Endothelial cell of umbilical vein (primary cell): Measurements from ENCODE around the gene HDAC4. TPM values are rescaled to one million over a fixed set of nuclear protein-coding genes. Genes with fewer than 3 reads are reported as not detected.

Experiments
- BruUV-seq: library from RNA; stranded (reverse); fragments of 400-500 nt; replicated peaks from 2 replicates; lab custom pipeline; 2021; lab: Mats Ljungman, UMichigan
- CTCF ChIA-PET: fragments of 300-600, 350-600 bp; sonication (Branson Sonifier 250); formaldehyde crosslinking; loops from one replicate; lab custom pipeline; 2021; ENCODE audit warnings: antibody characterized with exemption, inconsistent platforms; lab: Charles Lee
- POLR2A ChIA-PET: fragments of 300-600, 350-600 bp; sonication (Branson Sonifier 250); formaldehyde crosslinking; loops from one replicate; lab custom pipeline; 2021; ENCODE audit warnings: antibody characterized with exemption, inconsistent platforms; lab: Charles Lee
- DNase-seq: peaks from one replicate; pipeline ENCODE4 v3.0.0-alpha.2; 2011; ENCODE audit warnings: low read depth, low spot score
- FAIRE-seq: peaks from 2 replicates; lab custom pipeline; 2011; peaks lifted over from hg19 to GRCh38; lab: Jason Lieb, UNC
- H2AFZ ChIP-seq: 2 replicates; pipeline ENCODE4 v1.6.0; 2012; ENCODE audit warnings: low read depth, low read length, control low read depth, inconsistent platforms
- H3K27ac ChIP-seq: 2 replicates; pipeline ENCODE4 v1.5.1; 2011; ENCODE audit warnings: low read depth, mild to moderate bottlenecking, control low read depth, low read length, moderate library complexity; ENCODE audit not compliant: insufficient read depth
- H3K27me3 ChIP-seq, 2 experiments: 2 replicates each; pipeline versions ENCODE4 v1.6.0 to v1.6.1; 2011; ENCODE audit warnings: low read length in 2 of 2, mixed read lengths in 1 of 2; ENCODE audit not compliant: control insufficient read depth in 2 of 2, insufficient read depth in 2 of 2
- H3K36me3 ChIP-seq, 2 experiments: 2 replicates in 1 of 2; 3 replicates in 1 of 2; pipeline ENCODE4 v1.5.1; 2011; ENCODE audit warnings: low read length in 2 of 2, mild to moderate bottlenecking in 1 of 2, moderate library complexity in 1 of 2; ENCODE audit not compliant: control insufficient read depth in 2 of 2, insufficient read depth in 2 of 2; ENCODE audit errors: extremely low read depth in 1 of 2
- H3K4me1 ChIP-seq: 3 replicates; pipeline ENCODE4 v1.5.1; 2011; ENCODE audit warnings: mild to moderate bottlenecking, low read length; ENCODE audit not compliant: control insufficient read depth, insufficient read depth; ENCODE audit errors: extremely low read depth
- H3K4me2 ChIP-seq: 2 replicates; pipeline ENCODE4 v1.6.1; 2011; ENCODE audit warnings: low read length, control low read depth, mixed read lengths; ENCODE audit not compliant: insufficient read depth
- H3K4me3 ChIP-seq, 3 experiments: fragments of 200-600 bp in 1 of 3; sonication (generic), shearing (Covaris generic) in 1 of 3; replicated peaks in 1 of 3; 2 replicates each; pipeline ENCODE4 v1.5.1; 2011 to 2016; ENCODE audit warnings: control low read depth in 3 of 3, low read length in 3 of 3, mild to moderate bottlenecking in 2 of 3, inconsistent platforms in 1 of 3, low read depth in 1 of 3, moderate library complexity in 1 of 3; ENCODE audit not compliant: insufficient read depth in 1 of 3
- H3K79me2 ChIP-seq: 2 replicates; pipeline ENCODE4 v1.6.0; 2012; ENCODE audit warnings: low read length, inconsistent platforms; ENCODE audit not compliant: control insufficient read depth, insufficient read depth
- H3K9ac ChIP-seq: replicated peaks from 2 replicates; pipeline ENCODE3; 2011; ENCODE audit warnings: low read length, control low read depth; ENCODE audit not compliant: insufficient read depth; ENCODE audit errors: extremely low read depth
- H3K9me1 ChIP-seq: replicated peaks from 3 replicates; pipeline ENCODE4 v1.6.0; 2011; ENCODE audit warnings: mild to moderate bottlenecking, low read length; ENCODE audit not compliant: control insufficient read depth, insufficient read depth; ENCODE audit errors: extremely low read depth
- H3K9me3 ChIP-seq: replicated peaks from 2 replicates; pipeline ENCODE4 v1.5.1; 2012; ENCODE audit warnings: low read length, inconsistent platforms; ENCODE audit not compliant: control insufficient read depth, insufficient read depth
- H4K20me1 ChIP-seq: replicated peaks from 2 replicates; pipeline ENCODE3; 2011; ENCODE audit warnings: mild to moderate bottlenecking, low read length; ENCODE audit not compliant: control insufficient read depth, insufficient read depth; ENCODE audit errors: extremely low read depth
- EZH2 ChIP-seq: IDR thresholded peaks from 2 replicates; pipeline ENCODE4 v1.6.1; 2012; ENCODE audit warnings: borderline replicate concordance, low read depth, mild to moderate bottlenecking, moderate library complexity, low read length, inconsistent platforms; ENCODE audit not compliant: severe bottlenecking
- POLR2A ChIP-seq: IDR thresholded peaks from 2 replicates; pipeline ENCODE4 v1.6.1; 2012; ENCODE audit warnings: low read depth, mild to moderate bottlenecking, control low read depth, low read length
- POLR2AphosphoS5 ChIP-seq: IDR thresholded peaks from 2 replicates; pipeline ENCODE4 v1.6.1; 2012; ENCODE audit warnings: low read depth, mild to moderate bottlenecking, control low read depth, low read length, moderate library complexity; ENCODE audit not compliant: insufficient read depth
- dilution Hi-C: fragments of 300-500 bp; cut with MboI; formaldehyde crosslinking; loops from one replicate; pipeline ENCODE4 v1.15.0; 2019; ENCODE audit warnings: low sequenced_read_pairs; ENCODE audit not compliant: extremely low pct_ligation_motif_present
- intact Hi-C: fragments of 100-400 bp; cut with micrococcal nuclease; formaldehyde crosslinking; loops from one replicate; pipeline ENCODE4 v1.10.0; 2022
- polyA plus RNA-seq, 4 experiments: library from polyadenylated mRNA; depleted of rRNA in 3 of 4; stranded (reverse) in 3 of 4; unstranded in 1 of 4; fragments of >200 nt; gene quantifications; 2 replicates each; pipeline versions ENCODE4 v1.2.1 to v1.2.3, GENCODE V29; 2011 to 2012; ENCODE audit warnings: missing spikeins in 1 of 4
- total RNA-seq: library from RNA; stranded (reverse); gene quantifications from 2 replicates; pipeline ENCODE4 v1.2.3, GENCODE V29; 2021
- TF ChIP-seq, protein P1 (sequence below), 2 donors: IDR thresholded peaks; 1 replicate in 1 of 2; 2 replicates in 1 of 2; pipeline ENCODE4 v1.5.1; 2011; ENCODE audit warnings: low read length in 2 of 2, mild to moderate bottlenecking in 2 of 2, moderate library complexity in 2 of 2, control low read depth in 1 of 2, inconsistent platforms in 1 of 2, low read depth in 1 of 2; ENCODE audit not compliant: insufficient read depth in 1 of 2; ENCODE audit errors: extremely low read depth in 1 of 2

HDAC4 gene
- total and polyA plus RNA-seq, 2 donors (not counting 3 experiments of a cell fraction or from before 2014, with no cell fraction given) = 13.4 to 33.0 TPM

DNA sequence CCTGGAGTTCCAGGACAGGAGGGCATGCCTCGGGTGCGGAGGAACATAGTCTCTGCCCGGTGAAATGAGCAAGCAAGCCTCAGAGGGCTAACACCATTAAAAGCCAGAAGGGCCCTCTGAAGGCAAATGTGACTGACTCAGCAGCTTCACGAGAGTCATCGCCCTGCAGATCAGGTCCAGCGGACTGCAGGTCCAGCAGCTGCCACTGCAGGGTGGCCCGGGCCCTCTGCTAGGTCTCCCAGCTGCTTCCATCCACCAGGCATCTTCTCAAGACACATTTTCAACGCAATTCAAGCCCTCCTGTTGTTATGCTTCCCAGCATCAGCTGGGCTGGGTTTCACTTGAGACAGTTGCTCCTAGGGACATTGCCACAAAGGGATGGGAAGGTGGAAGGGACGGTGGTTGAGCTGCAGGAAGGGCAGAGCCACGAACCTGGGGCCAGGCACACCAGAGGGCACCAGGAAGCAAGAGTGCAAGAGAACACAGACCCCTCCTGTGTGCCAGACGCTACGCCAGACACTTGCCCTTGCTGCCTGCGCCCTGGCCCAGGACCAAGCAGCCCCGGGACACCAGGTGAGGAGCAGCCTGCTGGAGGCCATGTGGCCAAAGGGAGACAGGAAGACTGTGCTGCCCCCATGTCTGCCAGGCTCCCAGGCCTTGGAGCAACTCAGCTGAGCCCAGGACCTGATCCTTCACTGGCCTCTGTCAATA is 173.0 kb downstream of the HDAC4 start:
- DNase-seq (no peak), FAIRE-seq (no peak)
- H3K9ac ChIP-seq = no peak overlapping the region
- intact Hi-C loops = no loop called here
- H3K4me2 ChIP-seq = no peak overlapping the region
- no peaks in the 10 kb centered on the region for H3K4me1 ChIP-seq
- TF ChIP-seq EZH2 = no peak
- H3K27ac ChIP-seq = no peak overlapping the region
- CTCF ChIA-PET = no interaction called here
- H3K79me2 ChIP-seq = no peaks in the 10 kb centered on the region
- no peaks in the 10 kb centered on the region for H3K9me1 ChIP-seq
- no TSS peak for BruUV-seq
- no peaks in the 10 kb centered on the region for H3K27me3 ChIP-seq
- dilution Hi-C loops = no loop called here
- POLR2A ChIA-PET = no interaction called here
- no peaks in the 10 kb centered on the region for H4K20me1 ChIP-seq
- H3K9me3 ChIP-seq = no peaks in the 10 kb centered on the region
- no peak overlapping the region for H2AFZ ChIP-seq
- H3K36me3 ChIP-seq = no peaks in the 10 kb centered on the region
- no peak overlapping the region for H3K4me3 ChIP-seq

DNA sequence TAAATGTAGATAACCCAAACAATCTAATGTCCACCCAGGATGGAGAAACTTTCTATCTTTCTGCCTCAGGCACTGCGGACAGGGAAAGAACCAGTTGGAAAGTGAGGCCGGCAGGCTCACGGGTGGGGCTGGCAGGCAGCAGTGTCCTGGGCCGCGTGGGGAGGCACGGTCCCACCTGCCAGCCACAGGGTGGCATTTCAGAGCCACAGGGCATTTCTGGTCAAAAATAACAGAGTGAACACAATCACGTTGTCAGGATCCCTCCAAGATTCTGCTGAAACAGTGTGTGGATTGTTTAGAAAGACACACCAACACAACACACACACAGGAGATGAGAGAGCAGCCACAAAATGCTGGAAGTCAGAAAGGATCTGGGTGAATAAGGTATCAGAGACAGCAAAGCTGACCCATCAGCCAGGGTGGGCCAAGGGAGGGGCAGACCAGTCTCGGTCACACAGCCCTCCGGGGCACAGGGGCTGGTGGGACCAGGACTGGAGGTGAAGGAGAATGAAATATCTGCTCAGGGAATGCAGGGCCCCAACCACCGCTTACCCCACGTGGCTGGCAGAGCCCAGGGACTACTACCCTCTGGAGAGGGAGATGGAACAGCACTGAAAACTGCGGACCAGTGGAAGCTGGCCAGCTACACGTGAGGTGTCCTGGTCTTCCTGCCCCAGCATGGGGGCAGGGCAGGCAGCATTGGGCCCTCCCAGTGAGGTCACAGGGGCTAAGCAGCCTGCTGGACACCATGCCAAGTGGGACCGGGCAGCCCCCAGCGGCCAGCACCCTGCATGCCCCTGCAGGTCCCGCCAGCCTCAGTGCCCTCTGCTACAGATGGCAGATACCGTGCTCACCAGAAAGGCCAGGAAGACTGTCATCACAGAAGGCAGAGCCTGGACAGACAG is 173.9 kb downstream of the HDAC4 start:
- FAIRE-seq = no peak
- Histone ChIP-seq H3K9me3 (no peaks in the 10 kb centered on the region), H3K27me3 (no peaks in the 10 kb centered on the region), H3K4me1 (no peaks in the 10 kb centered on the region), H3K4me3 (no peak overlapping the region), H3K4me2 (no peak overlapping the region), H3K9me1 (no peaks in the 10 kb centered on the region), H3K9ac (no peak overlapping the region), H3K79me2 (no peaks in the 10 kb centered on the region), H4K20me1 (peaks cover 2% of the 10 kb centered on the region), H3K27ac (no peak overlapping the region), H3K36me3 (no peaks in the 10 kb centered on the region), H2AFZ (no peak overlapping the region)
- no TSS peak for BruUV-seq
- ChIA-PET CTCF (no interaction called here), POLR2A (no interaction called here)
- DNase-seq = no peak
- dilution Hi-C loops (no loop called here), intact Hi-C loops (no loop called here)
- TF ChIP-seq, protein P1, sequence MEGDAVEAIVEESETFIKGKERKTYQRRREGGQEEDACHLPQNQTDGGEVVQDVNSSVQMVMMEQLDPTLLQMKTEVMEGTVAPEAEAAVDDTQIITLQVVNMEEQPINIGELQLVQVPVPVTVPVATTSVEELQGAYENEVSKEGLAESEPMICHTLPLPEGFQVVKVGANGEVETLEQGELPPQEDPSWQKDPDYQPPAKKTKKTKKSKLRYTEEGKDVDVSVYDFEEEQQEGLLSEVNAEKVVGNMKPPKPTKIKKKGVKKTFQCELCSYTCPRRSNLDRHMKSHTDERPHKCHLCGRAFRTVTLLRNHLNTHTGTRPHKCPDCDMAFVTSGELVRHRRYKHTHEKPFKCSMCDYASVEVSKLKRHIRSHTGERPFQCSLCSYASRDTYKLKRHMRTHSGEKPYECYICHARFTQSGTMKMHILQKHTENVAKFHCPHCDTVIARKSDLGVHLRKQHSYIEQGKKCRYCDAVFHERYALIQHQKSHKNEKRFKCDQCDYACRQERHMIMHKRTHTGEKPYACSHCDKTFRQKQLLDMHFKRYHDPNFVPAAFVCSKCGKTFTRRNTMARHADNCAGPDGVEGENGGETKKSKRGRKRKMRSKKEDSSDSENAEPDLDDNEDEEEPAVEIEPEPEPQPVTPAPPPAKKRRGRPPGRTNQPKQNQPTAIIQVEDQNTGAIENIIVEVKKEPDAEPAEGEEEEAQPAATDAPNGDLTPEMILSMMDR (IDR thresholded peaks at IDR 0.05; ENCODE audit: extremely low read depth in 1 of 2, insufficient read depth in 1 of 2, low read depth in 1 of 2, low read length in 2 of 2) = no peak
- no peak for TF ChIP-seq POLR2A
- TF ChIP-seq POLR2AphosphoS5 = no peak
